NB4 (cell line): ENCODE results near the gene MAT2B.

Source experiments
- DNase-seq: peaks from one replicate; pipeline ENCODE4 v3.0.0; 2010; ENCODE audit warnings: low read depth
- H3K4me3 ChIP-seq: one replicate; pipeline ENCODE4 v1.5.1; 2011; ENCODE audit warnings: mild to moderate bottlenecking, low read depth, low read length, moderate library complexity
- MYC ChIP-seq: IDR thresholded peaks from 2 replicates; pipeline ENCODE4 v1.6.1; 2011; ENCODE audit warnings: low read depth, low read length
- POLR2A ChIP-seq: IDR thresholded peaks from 2 replicates; pipeline ENCODE4 v1.6.1; 2011; ENCODE audit warnings: mild to moderate bottlenecking; ENCODE audit not compliant: insufficient read length; ENCODE audit errors: extremely low read depth
- TF ChIP-seq, protein P1 (sequence below): IDR thresholded peaks from one replicate; pipeline ENCODE4 v1.5.1; 2012; ENCODE audit warnings: low read depth, low read length
- TF ChIP-seq, protein P2 (sequence below): IDR thresholded peaks from 2 replicates; pipeline ENCODE4 v1.6.1; 2011; ENCODE audit warnings: low read depth, low read length

MAT2B gene

GRCh38 chr5:163505368-163506094 is at the start of gene MAT2B:
Gene MAT2B (plus strand): TSS chr5:163505619. CDS start chr5:163505687, 68 bp downstream.
- DNase-seq, result peak; percentile 96
- TF ChIP-seq, protein P1, sequence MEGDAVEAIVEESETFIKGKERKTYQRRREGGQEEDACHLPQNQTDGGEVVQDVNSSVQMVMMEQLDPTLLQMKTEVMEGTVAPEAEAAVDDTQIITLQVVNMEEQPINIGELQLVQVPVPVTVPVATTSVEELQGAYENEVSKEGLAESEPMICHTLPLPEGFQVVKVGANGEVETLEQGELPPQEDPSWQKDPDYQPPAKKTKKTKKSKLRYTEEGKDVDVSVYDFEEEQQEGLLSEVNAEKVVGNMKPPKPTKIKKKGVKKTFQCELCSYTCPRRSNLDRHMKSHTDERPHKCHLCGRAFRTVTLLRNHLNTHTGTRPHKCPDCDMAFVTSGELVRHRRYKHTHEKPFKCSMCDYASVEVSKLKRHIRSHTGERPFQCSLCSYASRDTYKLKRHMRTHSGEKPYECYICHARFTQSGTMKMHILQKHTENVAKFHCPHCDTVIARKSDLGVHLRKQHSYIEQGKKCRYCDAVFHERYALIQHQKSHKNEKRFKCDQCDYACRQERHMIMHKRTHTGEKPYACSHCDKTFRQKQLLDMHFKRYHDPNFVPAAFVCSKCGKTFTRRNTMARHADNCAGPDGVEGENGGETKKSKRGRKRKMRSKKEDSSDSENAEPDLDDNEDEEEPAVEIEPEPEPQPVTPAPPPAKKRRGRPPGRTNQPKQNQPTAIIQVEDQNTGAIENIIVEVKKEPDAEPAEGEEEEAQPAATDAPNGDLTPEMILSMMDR, result peak; percentile 36
- TF ChIP-seq POLR2A (peak; percentile 90), MYC (peak; percentile 62)
- TF ChIP-seq, protein P2, sequence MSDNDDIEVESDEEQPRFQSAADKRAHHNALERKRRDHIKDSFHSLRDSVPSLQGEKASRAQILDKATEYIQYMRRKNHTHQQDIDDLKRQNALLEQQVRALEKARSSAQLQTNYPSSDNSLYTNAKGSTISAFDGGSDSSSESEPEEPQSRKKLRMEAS, result peak; percentile 68
- H3K4me3 ChIP-seq, result peak within 1 kb of the TSS; percentile 97

DNA sequence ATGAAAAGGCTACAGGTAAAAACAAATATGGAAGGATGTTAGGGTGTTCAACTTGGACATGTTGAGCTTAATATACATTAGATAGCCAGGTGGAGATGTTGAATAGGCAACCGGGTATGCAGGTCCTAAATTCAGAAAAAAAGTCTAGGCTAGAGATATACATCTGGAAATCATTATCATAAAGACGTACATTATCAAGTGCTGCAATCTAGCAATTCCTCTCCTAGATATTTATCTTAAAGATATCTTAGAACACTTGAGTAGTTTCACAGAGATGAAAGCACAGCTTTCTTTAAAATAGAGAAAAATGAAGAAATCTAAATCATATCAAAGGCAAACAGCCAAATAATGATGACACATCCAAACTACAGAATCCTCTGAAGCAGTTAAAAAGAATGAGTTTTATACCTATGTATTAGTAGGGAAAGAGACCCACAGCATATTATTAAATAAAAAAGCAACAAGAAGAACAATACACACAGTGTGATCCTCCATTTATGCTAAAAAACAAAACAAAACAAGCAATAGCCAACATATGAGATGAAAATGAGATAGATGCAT is 49.3 kb upstream of the MAT2B start:
- TF ChIP-seq, protein P1, result no peak
- TF ChIP-seq MYC, result no peak
- TF ChIP-seq POLR2A, result no peak
- TF ChIP-seq, protein P2, result no peak
- H3K4me3 ChIP-seq, result no peak overlapping the region
- no peak for DNase-seq

GRCh38 chr5:163456840-163457239 is 48.6 kb upstream of the MAT2B start:
- H3K4me3 ChIP-seq, result peak overlapping the region; percentile 48
- TF ChIP-seq, protein P2, result no peak
- TF ChIP-seq POLR2A (no peak), MYC (no peak)
- TF ChIP-seq, protein P1, result no peak
- DNase-seq, result no peak

- TF ChIP-seq POLR2A, result no peak
- TF ChIP-seq MYC, result no peak
- TF ChIP-seq, protein P1, result no peak
- TF ChIP-seq, protein P2, result no peak
- peak overlapping the region; percentile 100 for H3K4me3 ChIP-seq
- peak; percentile 33 for DNase-seq
Observed at GRCh38 chr5:163458778-163459385, 46.5 kb upstream of the MAT2B start.

- no peak for TF ChIP-seq MYC
- TF ChIP-seq, protein P1, result no peak
- TF ChIP-seq POLR2A, result no peak
- TF ChIP-seq, protein P2, result no peak
- peak overlapping the region; percentile 100 for H3K4me3 ChIP-seq
- DNase-seq, result no peak
Observed at GRCh38 chr5:163459462-163459818, 46.0 kb upstream of the MAT2B start.
